NCI-H1048 (cell line): Measurements from ENCODE around the gene SLC35A3.

ENCODE experiments used
- DNase-seq: peaks from one replicate; lab custom pipeline; 2025; lab: John Stamatoyannopoulos, UW

Gene SLC35A3

DNA sequence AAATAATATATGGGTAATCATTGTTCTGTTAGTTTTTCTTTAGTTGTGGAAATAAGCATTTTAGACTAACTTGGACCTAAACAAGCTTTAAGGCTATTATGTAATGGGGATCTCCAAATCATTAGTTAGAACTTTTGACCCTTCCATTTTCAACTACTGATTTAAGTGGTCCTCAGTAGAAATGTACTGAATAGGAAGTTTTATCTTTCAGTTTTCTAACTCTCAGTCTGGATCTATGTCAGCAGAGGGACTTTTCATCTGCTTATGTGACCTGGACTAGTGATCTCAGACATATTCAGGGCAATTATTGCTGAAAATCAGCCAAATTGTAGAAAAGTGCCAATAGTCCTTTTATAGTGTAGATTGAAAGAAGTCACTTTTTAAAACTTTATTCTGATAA lies 106.9 kb downstream of the SLC35A3 start:
- no peak for DNase-seq

DNA sequence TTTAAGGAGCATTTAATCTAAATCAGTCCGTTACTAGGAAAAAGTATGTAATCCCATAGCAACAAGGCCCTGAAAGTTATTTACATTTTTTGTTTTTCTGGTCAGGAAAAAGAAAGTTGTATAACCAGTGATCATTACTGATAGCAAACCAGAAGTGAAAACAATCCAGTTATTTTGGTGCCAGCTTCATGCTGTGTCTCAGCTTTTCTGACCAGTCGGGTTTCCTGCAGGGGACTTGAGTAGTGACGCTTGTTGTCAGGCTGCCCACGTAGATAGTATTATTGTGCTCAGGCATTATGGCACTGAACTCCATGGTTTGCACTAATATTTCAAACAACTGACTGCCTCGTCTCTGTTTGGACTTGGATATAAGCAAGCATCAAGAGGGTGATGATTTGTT lies 107.7 kb downstream of the SLC35A3 start:
- DNase-seq = no peak

DNA sequence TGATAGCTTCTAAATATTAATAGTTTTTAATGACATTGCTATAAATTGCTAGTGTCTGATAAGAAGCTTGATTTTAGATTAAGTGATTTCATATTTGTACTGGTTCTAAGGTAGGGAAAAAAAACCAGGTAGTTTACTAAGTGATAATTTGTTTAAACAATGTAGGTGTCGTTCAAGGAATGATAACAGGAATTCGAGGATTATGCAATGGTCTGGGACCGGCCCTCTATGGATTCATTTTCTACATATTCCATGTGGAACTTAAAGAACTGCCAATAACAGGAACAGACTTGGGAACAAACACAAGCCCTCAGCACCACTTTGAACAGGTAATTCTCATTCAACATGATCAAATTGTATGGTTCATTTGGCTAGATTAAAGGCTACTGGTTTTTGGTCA lies 110.5 kb downstream of the SLC35A3 start:
- DNase-seq = no peak
